ENCODE results near the gene ZNF195.
"Not testable (repeated sequence)": the region's sequence is repeated elsewhere in the genome, so short reads cannot be mapped to it uniquely, and the experiment has no call there.

ZNF195 gene

DNA sequence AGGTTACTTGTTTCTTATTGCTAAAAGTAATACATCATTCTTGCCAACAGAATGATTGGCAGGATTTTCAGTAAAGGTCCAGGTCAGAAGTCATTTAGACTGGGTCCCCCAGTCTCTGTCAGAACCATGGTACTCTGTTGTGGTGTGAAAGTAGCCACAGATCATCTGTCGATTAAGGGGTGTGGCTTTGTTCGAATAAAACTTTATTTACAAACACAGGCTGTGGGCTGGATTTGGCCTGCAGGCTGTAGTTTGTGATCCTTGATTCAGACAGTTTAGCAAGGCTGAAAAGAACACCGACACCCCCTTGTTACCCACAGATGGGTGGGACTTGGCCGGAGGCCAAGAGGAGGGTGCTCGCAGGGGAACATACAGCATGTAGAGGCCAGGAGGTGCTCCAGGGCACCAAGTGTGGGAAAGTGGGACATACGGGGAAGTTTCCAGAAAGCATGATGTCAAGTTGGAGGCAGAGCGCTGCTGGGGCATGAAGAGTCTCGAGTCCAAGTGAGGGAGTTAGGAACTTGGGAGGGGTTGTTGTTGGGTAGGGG is 29.2 kb upstream of the ZNF195 start:
- H3K27me3 Mint-ChIP-seq; H3K4me1 Mint-ChIP-seq (ENCODE audit: low read depth); H3K36me3 Mint-ChIP-seq (ENCODE audit: low read depth); H3K27ac Mint-ChIP-seq; H3K4me3 Mint-ChIP-seq; H3K9me3 Mint-ChIP-seq: not testable (repeated sequence)

DNA sequence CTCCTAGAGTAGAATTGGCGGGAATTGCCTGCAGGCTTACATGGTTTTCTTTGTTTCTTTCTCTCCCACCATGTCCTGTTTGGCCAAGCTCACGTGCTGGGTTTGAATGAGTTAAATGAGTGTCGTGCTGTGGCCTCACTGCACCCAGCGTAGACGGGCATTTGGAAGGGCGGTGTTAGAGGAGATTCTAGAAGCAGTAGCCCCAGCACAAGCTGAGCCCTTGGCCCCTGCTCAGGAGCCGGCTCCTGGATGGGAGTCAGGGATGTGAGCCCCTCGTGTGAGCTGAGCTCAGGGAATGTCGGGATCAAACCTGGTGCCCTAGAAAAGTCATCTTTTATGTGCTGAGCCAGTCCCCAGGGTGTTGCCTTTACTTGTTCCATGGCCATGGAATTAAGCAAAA is 28.0 kb upstream of the ZNF195 start:
- not testable (repeated sequence) for H3K4me3 Mint-ChIP-seq; H3K27ac Mint-ChIP-seq; H3K36me3 Mint-ChIP-seq (ENCODE audit: low read depth); H3K4me1 Mint-ChIP-seq (ENCODE audit: low read depth); H3K9me3 Mint-ChIP-seq; H3K27me3 Mint-ChIP-seq

DNA sequence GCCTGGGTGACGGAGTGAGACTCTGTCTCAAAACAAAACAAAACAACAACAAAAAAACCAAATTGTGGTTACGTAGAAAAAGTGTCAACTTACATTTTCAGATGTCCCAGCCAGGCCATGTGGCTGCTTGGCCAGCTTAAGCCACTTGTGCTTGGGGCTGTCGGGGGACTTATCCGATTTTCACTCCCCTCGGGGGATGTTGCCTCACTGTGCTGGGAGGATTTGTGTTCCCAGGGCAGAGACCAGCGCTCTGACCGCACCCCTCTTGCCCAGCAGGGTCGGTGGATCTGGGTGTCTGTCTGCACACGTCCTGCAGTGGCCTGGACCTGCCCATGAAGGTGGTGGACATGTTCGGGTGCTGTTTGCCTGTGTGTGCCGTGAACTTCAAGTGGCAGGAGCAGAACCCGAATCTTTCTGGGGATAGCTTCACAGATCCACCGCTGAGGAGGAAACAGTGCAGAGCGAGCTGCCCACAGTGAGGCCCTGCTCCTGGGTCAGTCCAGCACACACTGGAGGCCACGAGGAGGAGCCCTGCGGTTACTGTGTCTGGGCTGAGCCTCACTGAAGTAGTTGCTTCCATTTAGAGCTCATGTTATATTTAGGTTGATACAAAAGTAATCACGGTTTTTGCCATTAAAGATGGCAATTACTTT is 27.4 kb upstream of the ZNF195 start:
- not testable (repeated sequence) for H3K4me3 Mint-ChIP-seq; H3K27ac Mint-ChIP-seq; H3K27me3 Mint-ChIP-seq; H3K4me1 Mint-ChIP-seq (ENCODE audit: low read depth); H3K9me3 Mint-ChIP-seq; H3K36me3 Mint-ChIP-seq (ENCODE audit: low read depth)

GRCh38 chr11:3404076-3404925 is 25.4 kb upstream of the ZNF195 start:
- H3K27me3 Mint-ChIP-seq; H3K36me3 Mint-ChIP-seq (ENCODE audit: low read depth); H3K4me1 Mint-ChIP-seq (ENCODE audit: low read depth); H3K4me3 Mint-ChIP-seq; H3K27ac Mint-ChIP-seq; H3K9me3 Mint-ChIP-seq: not testable (repeated sequence)

- H3K9me3 Mint-ChIP-seq; H3K27me3 Mint-ChIP-seq; H3K4me3 Mint-ChIP-seq; H3K36me3 Mint-ChIP-seq (ENCODE audit: low read depth); H3K4me1 Mint-ChIP-seq (ENCODE audit: low read depth); H3K27ac Mint-ChIP-seq: not testable (repeated sequence)
Measured at GRCh38 chr11:3402861-3403250, 23.9 kb upstream of the ZNF195 start.

- not testable (repeated sequence) for H3K27ac Mint-ChIP-seq; H3K4me1 Mint-ChIP-seq (ENCODE audit: low read depth); H3K27me3 Mint-ChIP-seq; H3K36me3 Mint-ChIP-seq (ENCODE audit: low read depth); H3K4me3 Mint-ChIP-seq; H3K9me3 Mint-ChIP-seq
Measured at GRCh38 chr11:3402181-3402860, 23.4 kb upstream of the ZNF195 start.

- H3K27me3 Mint-ChIP-seq; H3K36me3 Mint-ChIP-seq (ENCODE audit: low read depth); H3K4me1 Mint-ChIP-seq (ENCODE audit: low read depth); H3K27ac Mint-ChIP-seq; H3K9me3 Mint-ChIP-seq; H3K4me3 Mint-ChIP-seq: not testable (repeated sequence)
Measured at GRCh38 chr11:3401052-3401451, 22.1 kb upstream of the ZNF195 start.

GRCh38 chr11:3398509-3398908 is 19.6 kb upstream of the ZNF195 start:
- H3K27ac Mint-ChIP-seq; H3K4me1 Mint-ChIP-seq (ENCODE audit: low read depth); H3K4me3 Mint-ChIP-seq; H3K9me3 Mint-ChIP-seq; H3K36me3 Mint-ChIP-seq (ENCODE audit: low read depth): not testable (repeated sequence)
- peaks cover 13% of the 10 kb centered on the region for H3K27me3 Mint-ChIP-seq

DNA sequence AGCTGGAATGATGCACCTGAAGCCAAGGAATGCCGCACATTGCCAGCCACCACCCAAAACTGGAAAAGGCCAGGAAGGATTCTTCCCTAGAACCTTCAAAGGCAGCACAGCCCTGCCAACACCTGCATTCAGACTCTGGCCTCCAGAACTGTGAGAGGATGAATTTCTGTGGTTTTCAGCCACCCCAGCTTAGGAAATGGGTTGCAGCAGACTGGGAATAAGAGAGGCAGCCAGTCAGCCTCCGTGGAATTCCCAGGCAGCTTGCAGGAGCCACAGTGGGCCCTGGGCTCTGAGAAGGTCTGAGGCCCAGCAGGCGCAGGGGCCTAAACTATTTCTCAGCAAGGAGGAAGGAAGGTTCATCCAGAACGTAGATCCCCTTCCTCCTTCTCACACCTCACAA is 19.2 kb upstream of the ZNF195 start:
- H3K27me3 Mint-ChIP-seq: peaks cover 13% of the 10 kb centered on the region
- not testable (repeated sequence) for H3K36me3 Mint-ChIP-seq (ENCODE audit: low read depth); H3K9me3 Mint-ChIP-seq; H3K4me1 Mint-ChIP-seq (ENCODE audit: low read depth); H3K4me3 Mint-ChIP-seq; H3K27ac Mint-ChIP-seq

DNA sequence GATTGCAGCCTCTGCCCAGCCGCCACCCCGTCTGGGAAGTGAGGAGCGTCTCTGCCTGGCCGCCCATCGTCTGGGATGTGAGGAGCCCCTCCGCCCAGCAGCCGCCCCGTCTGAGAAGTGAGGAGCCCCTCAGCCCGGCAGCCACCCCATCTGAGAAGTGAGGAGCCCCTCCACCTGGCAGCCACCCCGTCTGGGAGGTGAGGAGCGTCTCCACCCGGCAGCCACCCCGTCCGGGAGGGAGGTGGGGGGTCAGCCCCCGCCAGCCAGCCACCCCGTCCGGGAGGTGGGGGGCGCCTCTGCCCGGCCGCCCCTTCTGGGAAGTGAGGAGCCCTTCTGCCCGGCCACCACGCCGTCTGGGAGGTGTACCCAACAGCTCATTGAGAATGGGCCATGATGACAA is 18.3 kb upstream of the ZNF195 start:
- not testable (repeated sequence) for H3K36me3 Mint-ChIP-seq (ENCODE audit: low read depth); H3K4me1 Mint-ChIP-seq (ENCODE audit: low read depth); H3K4me3 Mint-ChIP-seq; H3K9me3 Mint-ChIP-seq; H3K27ac Mint-ChIP-seq
- peaks cover 21% of the 10 kb centered on the region for H3K27me3 Mint-ChIP-seq

DNA sequence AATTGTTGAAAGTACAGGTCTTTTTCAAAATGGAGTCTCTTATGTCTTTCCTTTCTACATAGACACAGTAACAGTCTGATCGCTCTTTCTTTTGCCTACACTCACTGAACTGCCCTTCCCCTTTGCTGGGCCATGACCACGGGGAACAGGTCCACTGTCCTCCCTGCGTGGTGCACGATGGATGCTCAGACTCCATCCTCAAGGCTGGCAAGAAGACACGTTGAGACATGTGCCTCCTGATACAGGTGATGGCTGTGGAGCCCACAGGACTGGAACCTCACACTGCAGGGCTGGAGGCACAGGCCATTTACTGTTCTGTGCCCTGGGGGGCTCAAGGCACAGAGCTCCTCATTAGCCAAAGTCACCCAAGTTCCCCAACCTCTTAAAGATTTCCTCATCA is 16.5 kb upstream of the ZNF195 start:
- H3K27me3 Mint-ChIP-seq: peaks cover 27% of the 10 kb centered on the region
- not testable (repeated sequence) for H3K27ac Mint-ChIP-seq; H3K4me1 Mint-ChIP-seq (ENCODE audit: low read depth); H3K9me3 Mint-ChIP-seq; H3K4me3 Mint-ChIP-seq; H3K36me3 Mint-ChIP-seq (ENCODE audit: low read depth)

- H3K4me1 Mint-ChIP-seq (ENCODE audit: low read depth); H3K4me3 Mint-ChIP-seq; H3K27ac Mint-ChIP-seq: not testable (repeated sequence)
Measured at GRCh38 chr11:3394956-3395355, 16.0 kb upstream of the ZNF195 start.

DNA sequence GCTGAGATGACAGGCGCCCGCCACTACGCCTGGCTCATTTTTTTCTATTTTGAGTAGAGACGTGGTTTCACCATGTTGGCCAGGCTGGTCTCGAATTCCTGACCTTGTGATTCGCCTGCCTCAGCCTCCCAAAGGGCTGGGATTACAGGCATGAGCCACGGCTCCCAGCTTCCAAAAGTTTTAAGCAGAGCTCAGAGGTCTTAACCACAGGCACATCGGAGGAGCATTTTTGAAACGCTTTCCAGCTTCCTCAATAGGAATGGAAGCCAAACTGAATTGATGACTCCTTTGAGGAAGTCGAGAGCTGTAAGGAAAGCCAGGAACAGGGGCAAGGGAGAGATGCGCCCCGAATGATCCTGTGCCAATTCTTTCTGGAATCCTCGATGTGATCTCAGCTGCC is 14.5 kb upstream of the ZNF195 start:
- H3K27ac Mint-ChIP-seq; H3K36me3 Mint-ChIP-seq (ENCODE audit: low read depth); H3K4me1 Mint-ChIP-seq (ENCODE audit: low read depth); H3K4me3 Mint-ChIP-seq; H3K9me3 Mint-ChIP-seq: not testable (repeated sequence)
- H3K27me3 Mint-ChIP-seq: peaks cover 27% of the 10 kb centered on the region

More at GRCh38 chr11:3394956-3395355, 16.0 kb upstream of the ZNF195 start:
- H3K9me3 Mint-ChIP-seq; H3K36me3 Mint-ChIP-seq (ENCODE audit: low read depth): not testable (repeated sequence)
- H3K27me3 Mint-ChIP-seq: peaks cover 27% of the 10 kb centered on the region

- Mint-ChIP-seq H3K36me3 (ENCODE audit: low read depth) (peaks cover 8% of the 10 kb centered on the region), H3K9me3 (no peaks in the 10 kb centered on the region), H3K4me1 (ENCODE audit: low read depth) (peaks cover 25% of the 10 kb centered on the region), H3K27ac (no peak overlapping the region), H3K27me3 (peaks cover 7% of the 10 kb centered on the region), H3K4me3 (no peak overlapping the region)
Measured at GRCh38 chr11:3382613-3383285, 3.8 kb upstream of the ZNF195 start.

DNA sequence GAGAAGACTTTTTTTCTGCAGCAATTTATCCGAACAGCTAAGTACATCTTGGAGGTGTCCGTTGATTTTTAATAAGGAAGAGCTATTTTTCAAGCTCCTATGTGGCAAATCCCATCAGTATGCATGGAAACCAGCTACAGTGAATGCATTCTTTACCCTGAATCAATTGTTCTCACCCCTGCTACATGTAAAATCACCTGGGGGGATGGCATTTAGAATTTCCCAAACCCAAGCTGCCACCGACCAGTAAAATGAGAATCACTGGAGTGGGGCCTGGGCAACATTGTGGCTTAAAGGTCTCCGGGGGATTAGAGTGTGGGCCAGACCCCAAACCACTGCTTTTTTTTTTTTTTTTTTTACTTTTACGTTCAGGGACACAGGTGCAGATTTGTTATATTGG is 2.8 kb upstream of the ZNF195 start:
- Mint-ChIP-seq H3K27ac (no peak overlapping the region), H3K27me3 (peaks cover 7% of the 10 kb centered on the region), H3K9me3 (no peaks in the 10 kb centered on the region), H3K36me3 (ENCODE audit: low read depth) (peaks cover 18% of the 10 kb centered on the region), H3K4me3 (no peak overlapping the region), H3K4me1 (ENCODE audit: low read depth) (peaks cover 34% of the 10 kb centered on the region)

All from stimulated activated naive CD8-positive, alpha-beta T cell treated with anti-CD3 and anti-CD28 coated beads, Interleukin-15, Interleukin-2, amounts not matched to agents 100 ng/mL and 50 ng/mL, for 24 hours (primary cell).